Prostate gland (tissue), 2 donors: Measurements from ENCODE around the gene ALOX12B. TPM values are rescaled to one million over a fixed set of nuclear protein-coding genes. Genes with fewer than 3 reads are reported as not detected.

ENCODE experiments used
- DNase-seq: peaks from one replicate; pipeline ENCODE4 v3.0.0-alpha.2; 2019; ENCODE audit warnings: low spot score
- H3K27ac ChIP-seq, 2 donors: fragments of 200-600 bp; sonication (generic); 2 replicates each; pipeline ENCODE4 v1.5.1; 2017 to 2019
- H3K27me3 ChIP-seq: fragments of 200-600 bp; sonication (generic); replicated peaks from 2 replicates; pipeline ENCODE4 v1.5.1; 2019; ENCODE audit not compliant: insufficient read depth
- H3K36me3 ChIP-seq, 2 donors: fragments of 200-600 bp; sonication (generic); 1 replicate in 1 of 2; 2 replicates in 1 of 2; pipeline versions ENCODE4 v1.5.1 to v1.8.1; 2017 to 2019
- H3K4me1 ChIP-seq: fragments of 200-600 bp; sonication (generic); replicated peaks from 2 replicates; pipeline ENCODE4 v1.5.1; 2019
- H3K4me3 ChIP-seq, 2 donors: fragments of 200-600 bp; sonication (generic); 2 replicates each; pipeline ENCODE4 v1.5.1; 2017 to 2019
- H3K9me3 ChIP-seq: fragments of 200-600 bp; sonication (generic); 2 replicates; pipeline ENCODE4 v1.5.1; 2017
- POLR2A ChIP-seq: fragments of 450-650 bp; IDR thresholded peaks from one replicate; pipeline ENCODE4 v1.6.1; 2016; ENCODE audit warnings: antibody characterized with exemption, mild to moderate bottlenecking
- POLR2AphosphoS5 ChIP-seq: sonication (generic); formaldehyde crosslinking; IDR thresholded peaks from one replicate; pipeline ENCODE4 v1.6.1; 2017; ENCODE audit warnings: antibody characterized with exemption
- WGBS: methylation state at CpG from one replicate; pipeline ENCODE4 v1.1.5; 2018; 5-methylcytosine and 5-hydroxymethylcytosine counted together
- intact Hi-C: fragments of 100-400 bp; cut with DNase I; formaldehyde crosslinking; loops from one replicate; pipeline ENCODE4 v1.14.2; 2022
- total RNA-seq, 2 donors: library from RNA; depleted of rRNA; stranded (reverse); fragments of >200 nt; gene quantifications; one replicate each; pipeline ENCODE4 v1.1.0, GENCODE V29; 2016
- TF ChIP-seq, protein P1 (sequence below), 4 experiments: fragments of 200-600 bp in 2 of 4; fragments of 450-650 bp in 2 of 4; sonication (generic) in 2 of 4; IDR thresholded peaks; 1 replicate in 3 of 4; 2 replicates in 1 of 4; pipeline ENCODE4 v1.5.1; 2016 to 2019; ENCODE audit warnings: antibody characterized with exemption in 4 of 4, mild to moderate bottlenecking in 2 of 4, moderate library complexity in 2 of 4

ALOX12B gene
- total RNA-seq, 2 donors from 2014 or later, result 0.18 to 0.40 TPM

DNA sequence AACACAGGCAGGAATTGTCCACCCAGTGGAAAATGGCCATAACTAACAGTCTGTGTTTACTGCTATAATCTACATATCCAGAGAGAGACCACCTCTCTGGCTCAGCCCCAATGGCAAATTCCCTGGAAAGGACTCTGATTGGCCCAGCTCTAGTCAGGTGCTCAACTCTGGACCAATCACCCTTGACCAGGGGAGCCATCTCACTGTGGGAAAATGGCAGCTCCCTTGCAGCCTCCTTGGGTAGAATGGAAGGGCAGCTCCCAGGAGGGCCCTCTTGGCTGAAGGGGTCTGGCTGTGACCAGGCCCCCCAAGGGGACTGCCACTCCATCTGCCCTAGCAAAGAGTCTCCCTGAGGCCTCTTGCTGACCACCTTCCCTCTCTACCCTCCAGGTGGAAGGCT is 45.5 kb downstream of the ALOX12B start:
- no peak overlapping the region for H3K4me3 ChIP-seq
- no peaks in the 10 kb centered on the region for H3K27me3 ChIP-seq
- peak overlapping the region; percentile 87 to 92 for H3K27ac ChIP-seq
- intact Hi-C loops, result no loop called here
- no peaks in the 10 kb centered on the region for H3K36me3 ChIP-seq
- no peak for DNase-seq
- no peaks in the 10 kb centered on the region for H3K4me1 ChIP-seq
- TF ChIP-seq, protein P1, sequence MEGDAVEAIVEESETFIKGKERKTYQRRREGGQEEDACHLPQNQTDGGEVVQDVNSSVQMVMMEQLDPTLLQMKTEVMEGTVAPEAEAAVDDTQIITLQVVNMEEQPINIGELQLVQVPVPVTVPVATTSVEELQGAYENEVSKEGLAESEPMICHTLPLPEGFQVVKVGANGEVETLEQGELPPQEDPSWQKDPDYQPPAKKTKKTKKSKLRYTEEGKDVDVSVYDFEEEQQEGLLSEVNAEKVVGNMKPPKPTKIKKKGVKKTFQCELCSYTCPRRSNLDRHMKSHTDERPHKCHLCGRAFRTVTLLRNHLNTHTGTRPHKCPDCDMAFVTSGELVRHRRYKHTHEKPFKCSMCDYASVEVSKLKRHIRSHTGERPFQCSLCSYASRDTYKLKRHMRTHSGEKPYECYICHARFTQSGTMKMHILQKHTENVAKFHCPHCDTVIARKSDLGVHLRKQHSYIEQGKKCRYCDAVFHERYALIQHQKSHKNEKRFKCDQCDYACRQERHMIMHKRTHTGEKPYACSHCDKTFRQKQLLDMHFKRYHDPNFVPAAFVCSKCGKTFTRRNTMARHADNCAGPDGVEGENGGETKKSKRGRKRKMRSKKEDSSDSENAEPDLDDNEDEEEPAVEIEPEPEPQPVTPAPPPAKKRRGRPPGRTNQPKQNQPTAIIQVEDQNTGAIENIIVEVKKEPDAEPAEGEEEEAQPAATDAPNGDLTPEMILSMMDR (IDR thresholded peaks at IDR 0.05), result no peak
- TF ChIP-seq POLR2AphosphoS5, result no peak
- no peak for TF ChIP-seq POLR2A
- H3K9me3 ChIP-seq, result no peaks in the 10 kb centered on the region

DNA sequence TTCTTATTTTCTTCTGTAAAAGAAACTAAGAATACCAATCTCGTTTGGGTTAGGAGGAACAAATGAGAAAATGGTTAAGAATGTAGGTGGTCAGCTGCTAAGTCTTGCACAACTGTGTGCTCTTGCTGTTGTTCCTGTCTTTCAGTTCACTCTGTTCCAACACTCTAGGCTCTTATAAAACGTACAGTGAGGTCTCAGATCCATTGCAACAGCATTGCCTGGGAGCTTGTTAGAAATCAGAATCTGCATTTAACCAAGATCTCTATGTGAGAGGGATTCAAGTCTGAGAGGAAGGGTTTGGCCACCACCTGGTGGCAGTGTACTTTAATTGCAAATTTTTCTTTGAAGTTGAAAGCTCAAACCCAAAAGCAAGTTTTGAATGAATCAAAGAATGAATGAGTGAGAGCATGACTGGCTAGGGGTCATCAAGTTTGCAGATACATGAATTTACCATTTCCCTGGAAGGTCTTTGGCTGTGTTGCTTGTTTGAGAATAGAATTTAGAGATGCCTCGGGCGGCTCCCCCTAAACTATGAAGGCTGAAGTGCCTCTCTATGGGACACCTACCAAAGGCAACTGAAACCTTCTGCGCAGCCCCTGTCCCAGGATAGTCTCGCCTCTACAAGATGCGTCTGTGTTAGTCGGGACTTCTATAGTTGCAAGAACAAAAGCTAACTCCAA is 46.1 kb downstream of the ALOX12B start:
- WGBS, result 64% methylated on average over 8 of the region's 8 CpGs
- H3K4me3 ChIP-seq, result peak overlapping the region in 1 of 2 donors; percentile 56
- intact Hi-C loops, result no loop called here
- no peak for DNase-seq
- peak overlapping the region; percentile 87 to 92 for H3K27ac ChIP-seq
- TF ChIP-seq, protein P1 (IDR thresholded peaks at IDR 0.05), result peak in 3 of 4 experiments; percentile 50 to 84 (median 63)
- TF ChIP-seq POLR2A (no peak), POLR2AphosphoS5 (peak; percentile 73)
- no peaks in the 10 kb centered on the region for H3K9me3 ChIP-seq
- H3K36me3 ChIP-seq, result no peaks in the 10 kb centered on the region
- H3K27me3 ChIP-seq, result no peaks in the 10 kb centered on the region
- no peaks in the 10 kb centered on the region for H3K4me1 ChIP-seq

DNA sequence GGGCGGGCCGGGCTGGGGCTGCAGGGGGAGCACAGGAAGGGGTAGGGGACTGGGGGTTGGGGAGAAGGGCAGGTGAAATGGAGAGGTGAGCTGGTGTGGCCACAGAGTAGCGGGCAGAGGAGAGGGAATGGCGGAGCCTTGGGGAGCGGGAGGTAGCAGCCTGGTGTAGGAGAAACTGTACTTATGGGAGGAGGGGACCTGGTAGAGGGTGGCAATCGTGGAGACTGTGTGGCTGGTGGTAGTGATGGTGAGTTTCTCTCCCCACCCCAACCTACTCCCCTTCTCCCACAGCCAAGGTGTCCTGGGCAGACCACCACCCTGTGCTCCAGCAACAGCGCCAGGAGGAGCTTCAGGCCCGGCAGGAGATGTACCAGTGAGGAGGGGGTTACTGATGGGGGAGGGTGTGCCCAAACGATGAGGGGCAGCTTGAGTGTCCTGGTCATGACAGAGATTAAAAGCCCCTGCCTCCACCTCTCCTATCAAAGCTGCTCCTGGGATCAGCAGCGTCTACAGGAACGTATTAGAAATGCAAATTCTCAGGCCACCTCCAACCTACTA is 47.8 kb downstream of the ALOX12B start:
- no peaks in the 10 kb centered on the region for H3K4me1 ChIP-seq
- H3K27ac ChIP-seq, result peak overlapping the region; percentile 87 to 92
- no peaks in the 10 kb centered on the region for H3K36me3 ChIP-seq
- TF ChIP-seq, protein P1 (IDR thresholded peaks at IDR 0.05), result no peak
- TF ChIP-seq POLR2A, result no peak
- TF ChIP-seq POLR2AphosphoS5, result no peak
- intact Hi-C loops, result no loop called here
- no peaks in the 10 kb centered on the region for H3K9me3 ChIP-seq
- no peak for DNase-seq
- H3K27me3 ChIP-seq, result no peaks in the 10 kb centered on the region
- peak overlapping the region; percentile 37 to 56 for H3K4me3 ChIP-seq
- 64% methylated on average over 11 of the region's 11 CpGs for WGBS

DNA sequence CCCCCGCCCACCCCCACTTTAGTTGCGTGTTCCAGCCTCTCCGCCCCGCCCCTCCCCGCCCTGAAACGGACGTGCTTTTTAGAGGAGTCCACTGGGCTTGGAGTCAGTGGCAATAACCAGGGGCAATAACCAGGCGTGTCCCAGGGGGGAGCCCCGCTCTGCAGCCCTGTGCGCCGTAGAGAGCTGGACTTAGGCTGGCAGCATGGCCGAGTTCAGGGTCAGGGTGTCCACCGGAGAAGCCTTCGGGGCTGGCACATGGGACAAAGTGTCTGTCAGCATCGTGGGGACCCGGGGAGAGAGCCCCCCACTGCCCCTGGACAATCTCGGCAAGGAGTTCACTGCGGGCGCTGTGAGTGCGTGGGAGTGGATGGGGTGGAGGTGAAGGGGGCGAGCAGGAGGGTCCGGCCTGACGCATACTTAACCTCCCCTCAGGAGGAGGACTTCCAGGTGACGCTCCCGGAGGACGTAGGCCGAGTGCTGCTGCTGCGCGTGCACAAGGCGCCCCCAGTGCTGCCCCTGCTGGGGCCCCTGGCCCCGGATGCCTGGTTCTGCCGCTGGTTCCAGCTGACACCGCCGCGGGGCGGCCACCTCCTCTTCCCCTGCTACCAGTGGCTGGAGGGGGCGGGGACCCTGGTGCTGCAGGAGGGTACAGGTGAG is 48.4 kb downstream of the ALOX12B start, which contains the start of gene ALOX15B:
Gene ALOX15B, plus strand, starts transcription at position 106 of the 657 bp plus-strand sequence. Its CDS starts 97 bp downstream, at position 203.
- H3K36me3 ChIP-seq, result no peaks in the 10 kb centered on the region
- intact Hi-C loops, result no loop called here
- 8% methylated on average over 20 of the region's 37 CpGs for WGBS
- H3K4me3 ChIP-seq, result peak within 1 kb of the TSS; percentile 37 to 56
- no peaks in the 10 kb centered on the region for H3K27me3 ChIP-seq
- TF ChIP-seq POLR2A (no peak), POLR2AphosphoS5 (peak; percentile 47)
- TF ChIP-seq, protein P1 (IDR thresholded peaks at IDR 0.05), result no peak
- H3K27ac ChIP-seq, result peak within 1 kb of the TSS; percentile 87 to 92
- H3K9me3 ChIP-seq, result no peaks in the 10 kb centered on the region
- peak; percentile 72 for DNase-seq
- no peaks in the 10 kb centered on the region for H3K4me1 ChIP-seq
